B cell (primary cell): ENCODE measurements around the gene MAB21L4. TPM values are rescaled to one million over a fixed set of nuclear protein-coding genes. Genes with fewer than 3 reads are reported as not detected.

Experiments
- ATAC-seq: fragments of 200-7000 bp; cut with Tn5 transposase; one replicate; pipeline ENCODE4 v1.10.0; 2021; ENCODE audit warnings: low read depth, mild to moderate bottlenecking, moderate number of reproducible peaks, moderate library complexity
- CTCF ChIA-PET: fragments of 350-600 bp; sonication (Branson Sonifier 250); formaldehyde crosslinking; loops from one replicate; lab custom pipeline; 2021; ENCODE audit warnings: antibody characterized with exemption, inconsistent platforms; lab: Charles Lee
- POLR2A ChIA-PET: fragments of 350-600 bp; sonication (Branson Sonifier 250); formaldehyde crosslinking; loops from one replicate; lab custom pipeline; 2021; ENCODE audit warnings: antibody characterized with exemption; lab: Charles Lee
- DNase-seq: peaks from one replicate; pipeline ENCODE4 v3.0.0; 2013
- H2AFZ ChIP-seq: 2 replicates; pipeline ENCODE4 v1.6.1; 2012; ENCODE audit warnings: mild to moderate bottlenecking, low read depth, low read length; ENCODE audit not compliant: insufficient read depth, poor library complexity, severe bottlenecking
- H3K27ac ChIP-seq, 2 donors: 1 replicate in 1 of 2; 2 replicates in 1 of 2; pipeline ENCODE4 v1.5.1; 2012 to 2013; ENCODE audit warnings: low read length in 2 of 2, mild to moderate bottlenecking in 2 of 2, moderate library complexity in 1 of 2
- H3K27me3 ChIP-seq, 4 experiments: fragments of 200-600 bp in 1 of 4; sonication (generic) in 1 of 4; replicated peaks in 1 of 4; 1 replicate in 2 of 4; 2 replicates in 2 of 4; pipeline versions ENCODE4 v1.6.1 to v1.7.0; 2013 to 2016; ENCODE audit warnings: low read length in 3 of 4, mild to moderate bottlenecking in 2 of 4, mixed read lengths in 1 of 4, moderate library complexity in 1 of 4; ENCODE audit not compliant: insufficient read depth in 4 of 4, control insufficient read depth in 3 of 4; ENCODE audit errors: control extremely low read depth in 1 of 4
- H3K36me3 ChIP-seq, 2 experiments: replicated peaks in 1 of 2; 1 replicate in 1 of 2; 2 replicates in 1 of 2; pipeline versions ENCODE4 v1.6.1 to v1.7.1; 2013; ENCODE audit warnings: low read length in 1 of 2; ENCODE audit not compliant: insufficient read depth in 2 of 2, control insufficient read depth in 1 of 2; ENCODE audit errors: control extremely low read depth in 1 of 2, extremely low read depth in 1 of 2
- H3K4me1 ChIP-seq, 2 donors: fragments of 200-600 bp in 1 of 2; sonication (generic) in 1 of 2; 1 replicate in 1 of 2; 2 replicates in 1 of 2; pipeline versions ENCODE4 v1.5.1 to v1.6.1; 2013 to 2017; ENCODE audit warnings: low read length in 2 of 2; ENCODE audit not compliant: control insufficient read depth in 2 of 2, insufficient read depth in 2 of 2
- H3K4me2 ChIP-seq: replicated peaks from 2 replicates; pipeline ENCODE3; 2012; ENCODE audit warnings: mild to moderate bottlenecking, low read depth, low read length; ENCODE audit not compliant: poor library complexity, severe bottlenecking
- H3K4me3 ChIP-seq, 5 experiments: fragments of 200-600 bp in 1 of 5; sonication (generic) in 1 of 5; 1 replicate in 3 of 5; 2 replicates in 2 of 5; pipeline versions ENCODE4 v1.5.1 to v1.7.0; 2011 to 2016; ENCODE audit warnings: low read length in 4 of 5, mild to moderate bottlenecking in 4 of 5, low read depth in 2 of 5, control low read depth in 1 of 5, moderate library complexity in 1 of 5; ENCODE audit not compliant: insufficient read depth in 1 of 5; ENCODE audit errors: control extremely low read depth in 1 of 5, extremely low read depth in 1 of 5
- H3K79me2 ChIP-seq: fragments of 200-600 bp; sonication (generic); one replicate; pipeline ENCODE4 v1.6.0; 2016; ENCODE audit warnings: low read length; ENCODE audit not compliant: control insufficient read depth, insufficient read depth
- H3K9ac ChIP-seq: fragments of 200-600 bp; sonication (generic); 2 replicates; pipeline ENCODE4 v1.6.1; 2017; ENCODE audit warnings: mild to moderate bottlenecking, low read length, moderate library complexity
- H3K9me3 ChIP-seq, 3 donors: one replicate each; pipeline versions ENCODE4 v1.6.1 to v1.7.1; 2013; ENCODE audit warnings: low read length in 2 of 3; ENCODE audit not compliant: control insufficient read depth in 2 of 3, insufficient read depth in 1 of 3; ENCODE audit errors: control extremely low read depth in 1 of 3
- H4K20me1 ChIP-seq: 2 replicates; pipeline ENCODE4 v1.6.0; 2012; ENCODE audit warnings: mild to moderate bottlenecking, low read length; ENCODE audit not compliant: insufficient read depth, control insufficient read depth, poor library complexity, severe bottlenecking
- H3K27ac Mint-ChIP-seq: one replicate; pipeline ENCODE4 v1.8.0; 2021; ENCODE audit warnings: mixed read lengths
- H3K27me3 Mint-ChIP-seq: one replicate; pipeline ENCODE4 v1.8.0; 2021; ENCODE audit warnings: mixed read lengths
- H3K4me1 Mint-ChIP-seq: one replicate; pipeline ENCODE4 v1.8.0; 2021; ENCODE audit warnings: mixed read lengths
- H3K4me3 Mint-ChIP-seq: one replicate; pipeline ENCODE4 v1.8.0; 2021; ENCODE audit warnings: mixed read lengths
- H3K9me3 Mint-ChIP-seq: one replicate; pipeline ENCODE4 v1.8.0; 2022; ENCODE audit warnings: mixed read lengths; ENCODE audit not compliant: insufficient read depth
- EZH2 ChIP-seq: IDR thresholded peaks from 2 replicates; pipeline ENCODE4 v1.6.1; 2012; ENCODE audit warnings: borderline replicate concordance, low read depth, mild to moderate bottlenecking, moderate library complexity, low read length; ENCODE audit not compliant: insufficient read depth, poor library complexity, severe bottlenecking
- WGBS: methylation state at CpG from one replicate; pipeline ENCODE4 v1.1.5; 2013; ENCODE audit warnings: missing lambda C conversion rate; ENCODE audit not compliant: insufficient coverage; 5-methylcytosine and 5-hydroxymethylcytosine counted together
- intact Hi-C: fragments of 100-400 bp; cut with micrococcal nuclease; formaldehyde crosslinking; loops from one replicate; pipeline ENCODE4 v1.10.0; 2022
- polyA plus RNA-seq: library from polyadenylated mRNA; depleted of rRNA; stranded (reverse); fragments of >200 nt; gene quantifications from 2 replicates; pipeline ENCODE4 v1.2.3, GENCODE V29; 2012
- total RNA-seq, 2 donors: library from RNA; stranded (reverse); fragments of 120-200 nt in 1 of 2; gene quantifications; 1 replicate in 1 of 2; 2 replicates in 1 of 2; pipeline versions ENCODE4 v1.2.3 to v1.2.4, GENCODE V29; 2013 to 2022
- TF ChIP-seq, protein P1 (sequence below): fragments of 200-600 bp; IDR thresholded peaks from one replicate; pipeline ENCODE4 v1.8.0; 2022; ENCODE audit warnings: antibody characterized with exemption, mild to moderate bottlenecking

Gene MAB21L4
- total and polyA plus RNA-seq, 2 donors (not counting 1 experiment from before 2014, with no cell fraction given): not detected

DNA sequence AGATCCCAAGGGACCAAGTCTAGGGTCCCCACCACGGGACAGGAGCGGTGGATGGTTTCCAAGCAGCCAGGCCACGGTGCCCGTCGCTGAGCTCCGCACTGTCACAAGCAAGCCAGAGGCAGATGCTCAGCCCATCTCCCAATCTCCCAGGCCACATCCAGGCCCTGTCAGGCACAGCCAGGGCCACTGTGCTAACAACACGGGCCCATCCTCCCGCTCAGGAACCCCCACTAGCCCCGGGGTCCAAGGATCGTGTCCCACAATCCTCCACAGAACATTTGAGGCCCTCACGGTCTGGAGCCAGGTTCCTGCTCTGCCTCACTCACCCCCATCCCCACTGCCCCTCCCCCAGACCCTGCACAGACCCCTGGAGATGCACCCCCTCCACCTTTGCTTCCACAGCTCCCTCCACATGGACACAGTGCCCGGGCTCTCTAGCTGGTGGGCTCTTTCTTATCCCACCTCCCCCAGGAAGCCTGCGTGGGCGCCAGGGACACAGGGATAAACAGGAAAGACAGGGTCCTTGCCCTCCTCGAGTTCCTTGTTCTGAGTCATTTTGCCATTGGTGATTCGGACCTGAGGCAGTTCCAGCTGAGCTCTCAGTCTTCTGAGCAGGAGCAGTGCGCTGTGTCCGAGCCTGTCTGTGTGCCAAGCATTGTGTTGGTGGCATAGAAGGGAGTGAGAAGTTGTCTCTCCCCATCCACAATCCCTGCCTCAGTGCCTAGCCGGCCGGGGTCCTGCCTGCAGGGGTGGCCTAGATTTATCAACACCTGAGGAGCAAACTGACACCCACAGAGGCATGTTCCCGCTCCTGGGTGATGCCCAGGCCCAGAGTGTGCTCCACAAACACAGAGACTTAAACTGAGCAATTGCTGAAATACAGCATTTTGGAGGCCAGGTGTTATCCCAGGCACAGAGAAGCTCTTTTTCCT, 17.2 kb upstream of the MAB21L4 start:
- ChIA-PET POLR2A (no interaction called here), CTCF (interaction anchor here (1.0 to 2.7 kb wide), 4 partner anchors 9 to 399 kb away, joined by 3 to 15 read pairs (median 8); partner anchors contain the start of gene PPP1R7)
- DNase-seq: no peak
- no peaks in the 10 kb centered on the region for H3K79me2 ChIP-seq
- H3K27me3 ChIP-seq: peaks cover 0 to 31% (median 9%) of the 10 kb centered on the region in 4 experiments
- H4K20me1 ChIP-seq: no peaks in the 10 kb centered on the region
- H3K4me3 Mint-ChIP-seq: no peak overlapping the region
- peaks cover 8 to 15% of the 10 kb centered on the region in 2 donors for H3K4me1 ChIP-seq
- TF ChIP-seq, protein P1, sequence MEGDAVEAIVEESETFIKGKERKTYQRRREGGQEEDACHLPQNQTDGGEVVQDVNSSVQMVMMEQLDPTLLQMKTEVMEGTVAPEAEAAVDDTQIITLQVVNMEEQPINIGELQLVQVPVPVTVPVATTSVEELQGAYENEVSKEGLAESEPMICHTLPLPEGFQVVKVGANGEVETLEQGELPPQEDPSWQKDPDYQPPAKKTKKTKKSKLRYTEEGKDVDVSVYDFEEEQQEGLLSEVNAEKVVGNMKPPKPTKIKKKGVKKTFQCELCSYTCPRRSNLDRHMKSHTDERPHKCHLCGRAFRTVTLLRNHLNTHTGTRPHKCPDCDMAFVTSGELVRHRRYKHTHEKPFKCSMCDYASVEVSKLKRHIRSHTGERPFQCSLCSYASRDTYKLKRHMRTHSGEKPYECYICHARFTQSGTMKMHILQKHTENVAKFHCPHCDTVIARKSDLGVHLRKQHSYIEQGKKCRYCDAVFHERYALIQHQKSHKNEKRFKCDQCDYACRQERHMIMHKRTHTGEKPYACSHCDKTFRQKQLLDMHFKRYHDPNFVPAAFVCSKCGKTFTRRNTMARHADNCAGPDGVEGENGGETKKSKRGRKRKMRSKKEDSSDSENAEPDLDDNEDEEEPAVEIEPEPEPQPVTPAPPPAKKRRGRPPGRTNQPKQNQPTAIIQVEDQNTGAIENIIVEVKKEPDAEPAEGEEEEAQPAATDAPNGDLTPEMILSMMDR: no peak
- no peak for TF ChIP-seq EZH2
- no peak overlapping the region for H3K4me2 ChIP-seq
- H3K36me3 ChIP-seq: no peaks in the 10 kb centered on the region
- H3K9me3 Mint-ChIP-seq: no peaks in the 10 kb centered on the region
- ATAC-seq: no peak
- no peak overlapping the region for H2AFZ ChIP-seq
- no peak overlapping the region for H3K4me3 ChIP-seq
- intact Hi-C loops: no loop called here
- peaks cover 10% of the 10 kb centered on the region for H3K4me1 Mint-ChIP-seq
- H3K27me3 Mint-ChIP-seq: peaks cover 30% of the 10 kb centered on the region
- 93% methylated on average over 18 of the region's 21 CpGs for WGBS
- no peak overlapping the region for H3K27ac Mint-ChIP-seq
- peaks cover 0 to 7% (median 0%) of the 10 kb centered on the region in 3 donors for H3K9me3 ChIP-seq
- no peak overlapping the region for H3K27ac ChIP-seq
- H3K9ac ChIP-seq: no peak overlapping the region
